OCI-LY1 (cell line): Measurements from ENCODE around the gene STAT5B.

Experiments used
- H2AFZ ChIP-seq: fragments of 200-600 bp; sonication (generic), shearing (Covaris generic); 2 replicates; pipeline ENCODE4 v1.6.0; 2014; ENCODE audit warnings: antibody characterized with exemption, mild to moderate bottlenecking, low read length
- H3F3A ChIP-seq: fragments of 200-600 bp; sonication (generic), shearing (Covaris generic); 2 replicates; pipeline ENCODE4 v1.6.0; 2014; ENCODE audit warnings: mild to moderate bottlenecking, antibody characterized with exemption, low read length, moderate library complexity; ENCODE audit not compliant: insufficient read depth
- H3K27ac ChIP-seq: fragments of 200-600 bp; sonication (generic); 2 replicates; pipeline ENCODE4 v1.5.1; 2014; ENCODE audit warnings: low read length, mixed run types, mild to moderate bottlenecking, low read depth; ENCODE audit not compliant: poor library complexity, severe bottlenecking
- H3K27me3 ChIP-seq: fragments of 200-600 bp; sonication (generic); 2 replicates; pipeline ENCODE4 v1.6.0; 2014; ENCODE audit warnings: antibody characterized with exemption, mild to moderate bottlenecking, low read length, moderate library complexity; ENCODE audit not compliant: insufficient read depth
- H3K36me3 ChIP-seq: fragments of 200-600 bp; sonication (generic); 2 replicates; pipeline ENCODE4 v1.6.1; 2014; ENCODE audit warnings: mild to moderate bottlenecking, antibody characterized with exemption, low read length, moderate library complexity, mixed read lengths; ENCODE audit not compliant: insufficient read depth
- H3K4me1 ChIP-seq: fragments of 200-600 bp; sonication (generic); 2 replicates; pipeline ENCODE4 v1.5.1; 2014; ENCODE audit warnings: mild to moderate bottlenecking, low read length, moderate library complexity; ENCODE audit not compliant: insufficient read depth, severe bottlenecking
- H3K4me2 ChIP-seq: fragments of 200-600 bp; sonication (generic), shearing (Covaris generic); 2 replicates; pipeline ENCODE4 v1.6.1; 2014; ENCODE audit warnings: low read length
- H3K4me3 ChIP-seq: fragments of 200-600 bp; sonication (generic); 2 replicates; pipeline ENCODE4 v1.5.1; 2014; ENCODE audit warnings: low read length, low read depth, mild to moderate bottlenecking, mixed read lengths; ENCODE audit not compliant: poor library complexity, severe bottlenecking
- H3K79me2 ChIP-seq: fragments of 200-600 bp; shearing (Covaris generic); 2 replicates; pipeline ENCODE4 v1.6.1; 2016; ENCODE audit warnings: mixed run types, low read length, mixed read lengths; ENCODE audit not compliant: insufficient read depth
- H3K9ac ChIP-seq: fragments of 200-600 bp; sonication (generic), shearing (Covaris generic); 2 replicates; pipeline ENCODE4 v1.6.1; 2014; ENCODE audit warnings: mild to moderate bottlenecking, low read length, mixed read lengths
- H3K9me2 ChIP-seq: fragments of 200-600 bp; sonication (generic), shearing (Covaris generic); 2 replicates; pipeline ENCODE4 v1.6.1; 2014; ENCODE audit warnings: low read depth, mild to moderate bottlenecking, low read length, mixed read lengths
- H3K9me3 ChIP-seq: fragments of 200-600 bp; shearing (Covaris generic); 2 replicates; pipeline ENCODE4 v1.6.1; 2014; ENCODE audit warnings: low read length, mixed read lengths
- H4K20me1 ChIP-seq: fragments of 200-600 bp; sonication (generic), shearing (Covaris generic); 2 replicates; pipeline ENCODE4 v1.6.0; 2016; ENCODE audit warnings: mild to moderate bottlenecking, low read length; ENCODE audit not compliant: insufficient read depth
- EZH2 ChIP-seq: fragments of 200-600 bp; sonication (generic), shearing (Covaris generic); IDR thresholded peaks from 2 replicates; pipeline ENCODE4 v1.8.0; 2017; ENCODE audit warnings: borderline replicate concordance, mixed run types, mild to moderate bottlenecking, antibody characterized with exemption, low read length, moderate library complexity, mixed read lengths
- TF ChIP-seq, protein P1 (sequence below): fragments of 200-600 bp; sonication (generic), shearing (Covaris generic); IDR thresholded peaks from 2 replicates; pipeline ENCODE4 v1.5.1; 2017; ENCODE audit warnings: mild to moderate bottlenecking, antibody characterized with exemption, low read length, moderate library complexity, mixed read lengths

STAT5B gene

DNA sequence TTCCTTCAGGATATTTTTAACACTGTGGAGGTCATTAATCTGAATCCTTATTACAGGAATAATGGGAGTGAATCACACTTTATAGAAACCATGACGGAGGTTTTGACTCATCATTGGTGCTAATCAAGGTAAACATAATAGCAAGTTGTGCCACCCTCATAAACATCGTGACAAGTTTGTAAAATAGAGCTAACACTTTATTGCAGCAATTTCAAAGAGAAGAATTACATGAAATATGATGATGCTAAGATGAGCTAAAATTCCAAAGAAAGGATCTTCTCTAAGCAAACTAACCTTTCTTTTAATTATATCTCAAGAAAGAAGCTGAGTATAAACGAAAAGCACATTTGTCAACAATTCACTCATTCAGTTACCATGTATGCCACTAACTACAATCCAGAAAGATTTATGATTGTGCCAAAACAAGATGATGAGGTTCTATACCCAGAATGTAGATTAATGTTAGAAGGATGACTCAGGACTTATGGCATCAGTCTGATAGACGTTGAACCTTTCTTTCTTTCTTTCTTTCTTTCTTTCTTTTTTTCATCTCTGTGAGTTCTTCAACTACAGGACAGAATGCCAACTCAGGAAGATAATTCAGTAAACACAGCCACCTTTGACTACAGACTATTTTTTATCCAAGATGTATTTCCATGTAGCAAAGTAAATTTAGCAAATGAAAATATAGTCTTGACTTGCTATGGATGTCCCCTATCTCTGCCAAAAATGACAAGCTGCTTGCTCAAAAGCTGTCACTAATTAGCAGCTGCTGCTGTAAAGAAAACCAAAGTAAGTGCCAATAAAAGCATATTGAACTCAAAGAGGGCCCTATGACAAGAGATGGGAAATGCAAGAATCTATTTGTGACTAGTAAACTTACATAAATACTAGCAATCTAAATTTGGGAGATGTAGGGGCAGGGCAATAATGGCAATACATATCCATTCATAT, 23.3 kb downstream of the STAT5B start:
- no peak overlapping the region for H3K4me3 ChIP-seq
- no peak overlapping the region for H2AFZ ChIP-seq
- H4K20me1 ChIP-seq = no peaks in the 10 kb centered on the region
- no peaks in the 10 kb centered on the region for H3K9me3 ChIP-seq
- TF ChIP-seq, protein P1, sequence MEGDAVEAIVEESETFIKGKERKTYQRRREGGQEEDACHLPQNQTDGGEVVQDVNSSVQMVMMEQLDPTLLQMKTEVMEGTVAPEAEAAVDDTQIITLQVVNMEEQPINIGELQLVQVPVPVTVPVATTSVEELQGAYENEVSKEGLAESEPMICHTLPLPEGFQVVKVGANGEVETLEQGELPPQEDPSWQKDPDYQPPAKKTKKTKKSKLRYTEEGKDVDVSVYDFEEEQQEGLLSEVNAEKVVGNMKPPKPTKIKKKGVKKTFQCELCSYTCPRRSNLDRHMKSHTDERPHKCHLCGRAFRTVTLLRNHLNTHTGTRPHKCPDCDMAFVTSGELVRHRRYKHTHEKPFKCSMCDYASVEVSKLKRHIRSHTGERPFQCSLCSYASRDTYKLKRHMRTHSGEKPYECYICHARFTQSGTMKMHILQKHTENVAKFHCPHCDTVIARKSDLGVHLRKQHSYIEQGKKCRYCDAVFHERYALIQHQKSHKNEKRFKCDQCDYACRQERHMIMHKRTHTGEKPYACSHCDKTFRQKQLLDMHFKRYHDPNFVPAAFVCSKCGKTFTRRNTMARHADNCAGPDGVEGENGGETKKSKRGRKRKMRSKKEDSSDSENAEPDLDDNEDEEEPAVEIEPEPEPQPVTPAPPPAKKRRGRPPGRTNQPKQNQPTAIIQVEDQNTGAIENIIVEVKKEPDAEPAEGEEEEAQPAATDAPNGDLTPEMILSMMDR = no peak
- TF ChIP-seq EZH2 = no peak
- H3K79me2 ChIP-seq = no peaks in the 10 kb centered on the region
- H3F3A ChIP-seq = no peaks in the 10 kb centered on the region
- peaks cover 18% of the 10 kb centered on the region for H3K4me1 ChIP-seq
- H3K27ac ChIP-seq = no peak overlapping the region
- H3K27me3 ChIP-seq = no peaks in the 10 kb centered on the region
- H3K36me3 ChIP-seq = no peaks in the 10 kb centered on the region
- no peak overlapping the region for H3K9ac ChIP-seq
- H3K9me2 ChIP-seq = no peaks in the 10 kb centered on the region
- H3K4me2 ChIP-seq = no peak overlapping the region

DNA sequence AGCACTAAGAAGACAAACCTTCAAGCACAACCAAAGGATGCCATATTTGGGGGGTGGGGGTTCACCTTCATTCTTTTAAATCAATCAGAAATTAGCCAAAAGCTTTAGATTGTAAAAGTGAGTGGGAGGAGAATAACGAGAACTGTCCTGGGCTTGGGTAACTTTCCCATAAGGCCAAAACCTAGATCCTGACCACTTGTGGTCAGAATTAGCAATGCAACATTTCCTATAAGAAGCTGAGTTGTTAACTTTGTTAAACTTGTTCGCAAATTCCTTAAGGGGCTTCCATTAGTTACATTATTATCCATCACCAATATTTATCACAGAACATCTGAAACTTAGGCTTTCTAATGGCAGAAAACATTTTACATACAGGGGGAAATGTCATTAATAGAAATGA, 25.1 kb downstream of the STAT5B start:
- TF ChIP-seq, protein P1 = peak; percentile 45
- TF ChIP-seq EZH2 = no peak
- Histone ChIP-seq H3K27ac (no peak overlapping the region), H2AFZ (no peak overlapping the region), H3K27me3 (no peaks in the 10 kb centered on the region), H3K4me1 (peaks cover 19% of the 10 kb centered on the region), H3K79me2 (no peaks in the 10 kb centered on the region), H3K36me3 (no peaks in the 10 kb centered on the region), H3F3A (no peaks in the 10 kb centered on the region), H4K20me1 (no peaks in the 10 kb centered on the region), H3K4me3 (no peak overlapping the region), H3K9ac (no peak overlapping the region), H3K9me2 (no peaks in the 10 kb centered on the region), H3K9me3 (no peaks in the 10 kb centered on the region), H3K4me2 (no peak overlapping the region)

DNA sequence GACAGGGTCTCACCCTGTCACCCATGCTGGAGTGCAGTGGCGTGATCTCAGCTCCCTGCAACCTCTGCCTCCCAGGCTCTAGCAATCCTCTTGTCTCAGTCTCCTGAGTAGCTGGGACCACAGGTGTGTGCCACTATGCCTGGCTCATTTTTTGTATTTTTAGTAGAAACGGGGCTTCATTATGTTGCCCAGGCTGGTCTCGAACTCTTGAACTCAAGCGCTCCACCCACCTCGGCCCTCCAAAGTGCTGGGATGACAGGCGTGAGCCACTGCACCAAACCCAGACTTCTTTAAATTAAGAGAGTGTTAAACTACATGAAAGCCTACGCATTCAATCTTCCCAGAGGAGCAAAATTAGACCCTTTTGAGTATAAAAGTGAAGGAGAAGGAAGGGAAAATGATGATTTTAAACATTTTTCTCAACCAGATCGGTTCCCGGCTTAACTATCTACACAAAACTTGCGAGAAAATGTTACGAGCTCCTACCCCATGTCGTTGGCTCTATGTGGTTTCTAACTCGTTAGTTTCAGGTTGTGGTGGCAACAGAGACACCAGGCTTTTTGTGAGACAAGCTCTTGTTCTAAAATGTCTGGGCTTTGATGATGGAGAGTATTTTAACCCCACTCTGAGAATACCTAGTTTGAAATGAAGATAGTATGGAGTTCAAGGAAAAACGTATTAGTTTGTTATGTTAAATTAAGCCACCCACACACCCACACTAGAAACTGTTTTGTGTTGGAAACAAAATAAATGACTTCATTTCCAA, 26.3 kb downstream of the STAT5B start:
- no peaks in the 10 kb centered on the region for H4K20me1 ChIP-seq
- H3K9me2 ChIP-seq = no peaks in the 10 kb centered on the region
- no peaks in the 10 kb centered on the region for H3K9me3 ChIP-seq
- H3K27ac ChIP-seq = no peak overlapping the region
- no peaks in the 10 kb centered on the region for H3K27me3 ChIP-seq
- no peak overlapping the region for H3K4me2 ChIP-seq
- H3F3A ChIP-seq = no peaks in the 10 kb centered on the region
- H3K36me3 ChIP-seq = no peaks in the 10 kb centered on the region
- H3K4me3 ChIP-seq = no peak overlapping the region
- H3K79me2 ChIP-seq = no peaks in the 10 kb centered on the region
- no peak overlapping the region for H3K9ac ChIP-seq
- H2AFZ ChIP-seq = no peak overlapping the region
- TF ChIP-seq EZH2 = no peak
- TF ChIP-seq, protein P1 = no peak
- peaks cover 19% of the 10 kb centered on the region for H3K4me1 ChIP-seq
